Measurements from ENCODE around the gene CYFIP2.

Gene CYFIP2

DNA sequence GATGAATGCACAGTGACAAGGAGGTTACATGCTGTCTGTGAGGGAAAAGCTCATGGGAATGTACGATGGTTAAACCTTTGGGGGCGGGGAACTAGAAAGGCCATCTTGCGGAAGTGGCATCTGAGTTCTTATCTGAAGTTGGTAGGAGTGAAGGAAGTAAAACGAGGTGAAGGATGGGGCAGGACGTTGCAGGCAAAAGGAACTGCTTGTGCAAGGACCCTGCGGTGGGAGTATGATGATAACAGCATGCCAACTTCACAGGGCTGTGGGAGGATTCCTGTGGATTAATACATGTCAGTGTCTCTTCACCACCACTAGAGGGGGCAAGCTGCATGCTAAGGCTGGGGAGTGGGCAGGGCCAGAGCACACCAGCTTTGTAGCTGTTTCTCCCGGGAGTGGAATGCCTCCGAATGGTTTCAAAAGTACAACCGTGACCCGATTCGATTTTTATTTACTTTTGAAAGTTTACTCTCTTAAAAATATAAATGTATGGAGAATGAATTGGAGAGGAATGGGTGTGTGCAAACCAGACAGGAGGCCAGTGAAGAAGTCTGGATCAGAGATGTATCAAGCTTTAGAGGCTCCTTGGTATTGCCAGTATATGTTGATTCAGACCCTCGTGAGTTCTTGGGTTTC lies 62.5 kb downstream of the CYFIP2 start:
- peak; percentile 37 for DNase-seq

DNA sequence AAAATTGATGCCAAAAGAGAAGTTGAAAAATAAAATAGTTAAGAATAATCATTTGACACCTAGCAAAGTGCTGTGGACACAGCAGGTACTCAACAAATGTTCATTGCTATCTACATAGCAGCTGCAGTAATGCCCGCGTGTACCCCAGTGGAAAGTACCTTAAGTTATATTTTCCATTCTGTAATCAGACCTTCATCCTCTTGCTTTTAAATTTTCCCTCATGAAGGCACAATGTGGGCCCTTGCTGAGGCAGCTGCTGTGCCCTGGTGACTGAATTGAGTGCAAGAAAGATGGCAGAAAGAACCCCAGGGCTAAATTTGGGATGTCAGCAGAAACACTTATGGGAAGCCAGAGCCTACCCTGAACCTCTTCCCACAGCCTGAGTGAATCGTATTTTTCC lies 65.9 kb downstream of the CYFIP2 start:
- DNase-seq, result no peak

DNA sequence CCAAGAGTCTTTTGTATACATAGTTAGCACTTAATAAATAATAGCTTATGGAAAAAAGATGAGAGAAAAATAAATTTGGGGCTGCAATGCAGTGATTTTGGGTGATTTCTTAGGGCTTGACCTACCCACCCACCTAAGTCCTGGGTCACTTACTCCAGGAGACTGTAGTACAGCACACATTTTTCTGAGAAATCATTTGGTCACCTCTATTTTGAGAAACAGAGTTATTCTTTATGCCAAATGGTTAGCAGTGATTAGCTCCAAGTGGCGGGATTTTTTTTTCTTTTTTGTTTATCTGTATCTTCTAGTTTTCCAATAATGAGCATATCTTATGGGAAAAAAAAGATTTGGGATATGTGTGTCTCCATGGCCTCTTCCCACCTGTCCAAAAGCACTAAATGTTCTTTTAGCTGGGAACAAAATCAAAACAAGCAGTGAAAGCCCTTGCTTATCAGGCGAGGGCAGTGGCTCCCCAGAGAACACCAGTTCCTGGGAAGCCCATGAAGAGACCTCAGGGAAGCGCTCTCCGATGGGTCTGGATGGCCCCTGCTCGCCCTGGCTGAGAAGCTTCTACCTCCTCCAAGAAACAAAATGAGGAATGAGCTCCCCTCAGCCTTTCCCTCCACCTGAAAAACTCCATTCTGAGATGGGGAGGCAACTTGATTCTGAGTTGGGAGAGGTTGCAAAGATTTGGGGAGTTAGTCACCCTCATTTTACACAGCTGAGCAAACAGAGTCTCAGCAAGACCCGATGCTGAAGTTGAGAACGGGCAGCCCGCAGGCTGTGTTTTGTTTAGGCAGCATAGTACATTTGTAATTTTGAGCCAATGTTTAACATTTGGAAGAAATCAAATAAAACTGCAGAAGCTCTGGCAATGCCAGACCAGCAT lies 69.9 kb downstream of the CYFIP2 start:
- no peak for DNase-seq

DNA sequence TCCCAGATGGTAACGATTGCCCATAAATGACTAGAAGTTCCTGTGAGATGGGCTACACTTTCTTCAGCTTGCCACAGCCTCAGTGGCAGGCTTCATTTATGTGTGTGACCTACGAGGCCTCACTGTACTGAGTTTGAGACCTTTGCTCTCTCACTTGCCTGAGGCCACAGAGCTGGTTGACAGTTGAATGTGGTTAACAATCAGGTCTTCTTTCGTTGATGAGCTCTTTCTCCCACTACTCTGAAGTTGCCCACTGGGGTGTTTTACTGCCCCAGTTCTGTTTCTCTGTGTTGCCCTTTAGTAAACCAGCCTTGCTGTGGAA lies 70.5 kb downstream of the CYFIP2 start:
- no peak for DNase-seq

DNA sequence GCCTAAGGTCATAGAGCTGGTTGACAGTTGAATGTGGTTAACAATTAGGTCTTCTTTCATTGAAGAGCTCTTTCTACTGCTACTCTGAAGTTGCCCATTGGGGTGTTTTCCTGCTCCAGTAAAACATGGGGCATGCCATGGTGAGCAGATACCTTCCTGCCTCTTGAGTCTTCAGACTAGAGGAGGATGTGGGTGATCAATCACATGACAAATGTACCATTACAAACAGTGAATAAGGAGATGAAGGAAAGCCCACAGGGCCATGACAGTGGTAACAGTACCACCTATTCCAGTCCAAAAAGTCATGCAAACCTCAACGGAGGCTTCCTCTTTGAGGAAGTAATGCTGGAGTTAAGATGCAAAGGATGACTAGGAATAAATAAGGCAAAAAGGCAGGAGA lies 73.5 kb downstream of the CYFIP2 start:
- DNase-seq, result no peak

DNA sequence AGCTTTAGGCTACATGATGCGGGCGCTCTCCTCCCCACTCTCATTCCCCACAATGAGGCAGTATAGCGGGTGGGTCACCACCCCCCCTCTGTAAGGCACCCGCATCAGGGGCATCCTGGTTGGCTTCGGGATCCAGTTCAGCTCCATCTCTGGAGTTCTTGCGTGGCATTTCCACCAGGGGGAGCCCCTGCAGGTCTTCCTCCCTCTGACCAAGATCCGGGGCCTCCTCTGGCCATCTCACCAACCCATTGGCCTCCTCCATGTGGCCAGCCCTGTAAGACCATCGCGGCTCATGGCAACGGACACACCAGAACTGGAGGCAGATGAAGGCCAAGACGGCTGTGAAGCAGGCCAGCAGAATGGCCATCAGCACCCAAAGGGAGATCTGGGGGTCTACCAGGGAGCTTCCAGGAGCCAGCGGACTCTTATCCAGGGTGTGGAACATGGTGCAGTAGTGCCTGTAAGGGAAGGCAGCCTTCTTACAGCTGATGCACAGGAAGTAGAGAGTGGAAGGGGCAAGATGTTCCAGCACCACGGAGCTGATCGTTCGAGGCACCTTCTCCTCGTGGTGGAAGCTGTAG lies 77.0 kb downstream of the CYFIP2 start:
- no peak for DNase-seq

DNA sequence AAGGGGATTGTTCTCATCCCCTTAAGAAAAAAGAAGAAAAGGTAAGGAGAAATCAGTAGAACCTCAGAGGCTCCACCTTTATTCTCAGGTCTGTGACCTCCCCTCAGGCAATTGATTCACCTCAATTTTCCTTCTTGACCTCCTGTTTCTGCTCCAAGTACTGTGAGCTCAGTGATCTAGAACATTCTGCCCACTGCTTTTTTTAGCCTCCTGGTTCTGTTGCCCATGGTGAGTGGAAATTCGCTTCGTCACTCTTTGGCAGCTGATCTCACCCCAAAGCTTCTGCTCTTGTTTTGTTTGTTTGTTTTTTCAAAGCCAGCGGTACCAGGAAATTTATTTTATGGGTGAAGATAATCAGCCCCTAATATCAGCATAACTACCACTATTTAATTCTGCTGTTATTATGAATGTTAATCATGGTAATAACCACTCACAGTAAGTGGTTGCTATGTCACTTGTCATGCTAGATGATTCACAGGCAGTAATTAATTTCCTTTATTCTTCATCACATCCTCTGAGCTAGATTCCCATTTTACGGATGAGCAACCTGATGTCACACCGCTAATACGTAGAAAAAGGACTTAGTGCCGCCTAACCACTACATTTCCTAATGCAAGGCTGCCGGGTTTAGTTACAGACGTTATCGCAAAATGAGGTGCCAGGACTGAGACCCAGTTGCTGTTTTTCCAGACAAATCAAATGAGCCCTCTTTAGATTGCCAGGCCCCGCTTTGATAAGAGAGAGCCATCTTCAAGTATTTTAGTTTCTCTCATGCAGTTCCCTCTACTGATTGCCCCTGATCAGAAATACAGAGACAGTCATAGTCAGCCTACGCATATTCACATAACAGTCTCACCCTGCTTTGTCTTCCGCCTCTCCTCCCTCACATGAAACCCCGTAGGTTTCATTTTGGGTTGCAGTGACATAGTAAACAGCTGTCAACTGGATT lies 78.2 kb downstream of the CYFIP2 start:
- no peak for DNase-seq

DNA sequence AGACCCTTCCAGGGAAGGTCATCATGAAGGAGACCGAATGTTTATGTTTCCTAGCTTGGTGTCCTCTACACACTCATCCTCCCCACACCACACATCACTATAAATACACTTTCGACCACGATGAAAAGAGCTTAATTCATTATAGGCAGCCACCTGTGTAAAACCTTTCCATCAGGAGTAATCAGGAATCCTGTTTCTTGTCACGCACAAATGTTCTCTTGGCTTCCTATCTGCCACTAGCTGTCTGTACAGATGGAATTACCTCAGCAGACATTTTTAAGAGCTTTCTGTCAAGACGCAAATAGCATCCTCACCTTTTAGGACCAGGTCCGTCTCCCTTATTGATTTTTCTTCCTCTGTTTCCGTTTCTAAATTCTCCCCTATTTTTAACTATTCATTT lies 79.1 kb downstream of the CYFIP2 start:
- no peak for DNase-seq

DNA sequence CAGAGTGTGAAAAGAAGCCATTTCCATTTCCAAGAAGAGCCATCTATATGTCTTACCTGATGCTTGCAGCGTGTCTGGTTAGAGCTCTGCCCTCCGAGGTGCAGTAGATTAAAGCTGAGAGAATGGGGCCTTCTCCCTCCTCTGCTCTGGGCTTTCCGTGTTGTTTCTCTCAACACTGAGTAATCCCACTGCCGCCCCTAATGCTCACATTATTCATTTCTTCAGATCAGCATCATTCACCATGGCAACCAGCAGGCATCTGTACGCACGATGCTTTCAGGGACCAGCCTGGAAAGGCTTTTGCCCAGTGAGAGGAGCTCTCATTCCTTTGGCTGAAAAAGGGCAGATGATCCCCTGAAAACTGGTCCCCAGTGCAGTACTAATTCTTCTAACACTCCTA lies 79.6 kb downstream of the CYFIP2 start:
- no peak for DNase-seq

DNA sequence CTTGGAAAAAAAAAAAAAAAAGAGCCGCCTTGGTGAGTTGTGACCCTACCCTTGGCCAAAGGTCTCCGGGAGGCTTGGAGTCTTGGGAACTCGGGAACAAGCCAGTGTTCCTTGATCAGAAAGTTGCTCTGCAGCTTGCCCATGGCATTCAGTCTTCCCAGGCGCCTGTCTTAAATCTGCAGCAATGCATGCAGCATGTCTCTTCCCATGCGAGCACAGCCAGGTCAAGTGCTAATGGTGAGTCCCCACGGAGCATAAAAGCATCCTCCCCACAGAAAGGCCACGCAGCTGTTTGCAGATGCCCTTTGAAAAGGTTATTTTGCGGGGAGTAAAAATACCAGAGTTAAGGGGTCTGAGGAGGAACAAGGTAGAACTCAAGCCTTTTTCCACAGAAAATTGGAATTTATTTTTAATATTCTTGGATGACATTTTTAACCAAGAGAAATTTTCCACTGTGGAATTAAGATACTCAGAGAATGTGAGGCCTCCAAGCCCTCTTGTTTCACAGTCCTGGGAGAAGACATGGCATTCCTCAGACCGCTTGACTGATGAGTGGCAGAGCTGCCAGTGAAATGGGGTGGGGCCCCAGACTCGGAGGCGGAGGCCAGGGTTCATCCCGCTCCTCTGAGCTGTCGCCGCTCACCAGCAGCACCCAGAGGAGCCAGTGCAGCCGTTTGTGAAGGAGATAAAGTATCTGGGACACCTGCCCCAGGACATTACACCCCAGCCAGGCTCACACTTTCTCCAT lies 81.6 kb downstream of the CYFIP2 start:
- DNase-seq, result no peak

DNA sequence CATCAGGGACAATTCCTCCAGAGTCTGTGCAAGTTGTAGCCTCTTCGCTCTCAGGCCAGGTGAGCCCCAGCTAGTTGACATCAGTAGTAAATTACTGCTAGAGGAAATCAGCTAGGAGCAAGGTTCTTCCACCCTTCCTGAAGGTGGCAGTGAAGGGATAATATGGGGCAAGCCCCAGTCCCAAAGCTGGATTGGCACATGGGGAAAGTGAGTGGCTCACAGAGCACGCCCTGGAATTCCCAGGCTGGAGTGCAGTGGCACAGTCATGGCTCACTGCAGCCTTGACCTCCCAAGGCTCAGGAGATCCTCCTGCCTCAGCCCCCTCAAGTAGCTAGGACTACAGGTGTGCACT lies 82.1 kb downstream of the CYFIP2 start:
- no peak for DNase-seq

DNA sequence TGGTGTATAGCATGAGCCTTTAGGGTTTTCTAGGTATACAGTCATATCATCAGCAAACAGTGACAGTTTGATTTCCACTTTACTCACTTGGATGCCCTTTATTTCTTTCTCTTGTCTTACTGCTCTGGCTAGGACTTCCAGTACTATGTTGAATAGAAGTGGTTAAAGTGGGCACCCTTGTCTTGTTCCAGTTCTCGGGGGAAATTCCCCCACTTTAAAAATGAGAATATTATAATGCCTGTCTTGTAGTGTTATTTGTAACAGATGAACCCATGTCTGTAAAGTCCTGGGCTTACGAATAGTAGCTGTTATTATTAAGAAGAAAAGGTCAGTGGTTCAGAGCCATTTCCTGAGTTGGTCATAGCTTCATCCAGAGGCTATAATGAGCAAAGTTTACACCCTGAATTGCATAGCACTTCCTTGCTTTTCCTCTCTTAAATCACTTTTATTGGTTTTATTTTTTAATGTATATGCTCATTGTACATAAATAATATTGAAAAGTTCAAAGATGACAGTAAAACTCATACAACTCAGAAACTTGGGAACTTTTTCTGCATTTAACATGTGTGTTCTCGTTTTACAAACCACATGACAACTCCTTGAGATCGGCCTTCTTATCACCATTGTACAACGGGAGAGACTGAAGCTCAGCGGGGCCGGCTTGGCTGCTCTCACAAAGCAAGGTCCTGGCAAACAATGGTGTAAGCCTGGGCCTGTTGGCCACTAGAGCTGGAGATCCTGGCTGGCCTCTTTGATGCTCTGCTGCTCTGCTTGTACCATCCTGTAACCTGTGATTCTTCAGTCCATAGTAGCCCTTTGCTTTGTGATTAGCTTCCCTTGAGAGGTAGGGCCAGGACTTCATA lies 85.2 kb downstream of the CYFIP2 start:
- no peak for DNase-seq

DNA sequence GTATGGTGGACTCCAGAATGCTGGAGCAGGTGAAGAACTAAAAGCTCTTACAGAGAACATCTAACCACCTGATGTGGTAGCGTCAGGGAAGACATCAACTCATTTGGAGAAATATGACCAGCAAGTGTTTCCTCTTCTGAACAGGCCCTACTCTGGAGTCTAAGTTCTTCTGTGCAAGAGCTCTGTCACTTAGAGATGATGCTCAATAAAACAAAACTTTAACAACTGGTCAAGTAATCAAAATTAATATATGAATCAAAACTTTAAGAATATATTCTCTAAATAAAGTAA lies 85.8 kb downstream of the CYFIP2 start:
- no peak for DNase-seq

DNA sequence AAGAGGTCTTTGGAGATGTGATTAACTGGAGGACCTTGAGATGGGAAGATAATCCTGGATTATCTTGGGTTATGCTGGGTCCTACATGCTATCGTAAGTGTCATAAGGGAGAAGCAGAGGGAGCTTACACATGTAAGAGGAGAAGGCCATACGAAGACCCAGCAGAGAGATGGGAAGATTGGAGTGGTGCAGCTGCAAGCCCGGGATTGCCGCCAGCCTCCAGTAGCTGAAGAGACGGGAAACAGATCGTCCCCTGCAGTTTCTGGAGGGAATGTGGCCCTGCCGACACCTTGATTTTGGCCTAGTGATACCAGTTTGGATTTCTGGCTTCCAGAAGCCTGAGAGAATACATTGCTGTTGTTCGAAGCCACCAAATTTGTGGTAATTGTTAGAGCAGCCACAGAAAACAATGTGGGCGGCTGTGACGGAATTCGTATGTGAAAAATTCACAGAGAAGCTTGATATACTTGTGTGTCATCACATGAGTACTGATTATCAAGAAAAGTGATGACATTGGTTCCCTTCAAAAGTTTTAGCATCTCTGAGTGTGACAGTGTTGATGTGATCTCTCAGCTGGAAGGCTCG lies 86.9 kb downstream of the CYFIP2 start:
- no peak for DNase-seq

DNA sequence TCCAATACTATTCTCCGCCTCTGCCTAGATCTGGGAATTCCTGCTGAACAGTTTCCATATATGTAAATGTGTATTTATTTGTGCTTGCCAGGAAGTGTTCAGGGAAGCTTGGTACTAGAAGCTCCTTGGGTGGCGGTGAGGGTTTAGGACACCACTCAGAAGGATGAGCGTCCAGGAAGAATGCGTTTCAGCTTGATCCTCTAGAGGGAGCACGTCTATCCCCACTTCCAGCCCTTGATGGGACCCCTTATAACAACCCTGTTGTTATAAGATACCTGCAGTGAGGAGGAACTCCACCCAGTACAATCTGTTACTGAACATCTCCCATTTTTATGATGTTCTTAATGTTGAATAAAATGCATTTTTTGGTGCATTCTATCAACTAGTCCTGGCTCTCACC lies 88.9 kb downstream of the CYFIP2 start:
- DNase-seq, result no peak

DNA sequence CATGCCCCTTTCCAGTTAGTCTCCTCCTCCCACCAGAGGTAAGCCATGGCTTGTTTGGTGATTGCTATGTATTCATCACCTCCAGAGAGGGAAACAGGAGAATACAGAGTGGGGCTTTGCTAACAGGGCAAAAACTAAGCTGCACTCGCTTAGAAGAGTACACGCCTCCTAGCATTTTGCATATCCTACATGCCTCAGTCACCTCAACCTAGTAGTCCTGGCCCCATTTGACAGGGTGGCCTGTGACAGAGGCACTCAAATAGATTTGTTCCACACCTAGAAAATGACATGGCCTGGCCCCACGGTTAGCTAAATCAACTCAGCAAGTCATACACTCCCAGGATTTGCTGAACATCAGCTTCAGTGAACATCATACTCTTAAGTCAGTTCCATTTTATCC lies 90.7 kb downstream of the CYFIP2 start:
- DNase-seq, result no peak

DNA sequence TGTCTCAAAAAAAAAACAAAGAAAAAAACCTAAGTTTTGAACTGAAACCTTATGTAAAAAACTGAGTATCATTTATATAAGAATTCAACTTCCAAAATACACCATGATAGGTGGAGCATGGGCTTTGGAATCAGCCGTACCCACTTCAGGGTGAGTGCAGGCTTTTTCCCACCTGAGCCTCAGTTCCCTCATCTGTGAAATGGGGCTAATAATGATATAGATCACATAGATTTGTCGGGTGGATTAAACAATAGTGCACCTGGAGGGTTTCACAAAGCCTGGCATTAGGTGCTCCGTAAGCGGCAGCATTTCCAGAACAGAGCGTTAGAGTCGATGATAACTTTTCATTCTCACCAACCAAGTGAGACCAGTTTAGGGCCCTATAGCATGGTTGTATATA lies 91.9 kb downstream of the CYFIP2 start:
- no peak for DNase-seq

DNA sequence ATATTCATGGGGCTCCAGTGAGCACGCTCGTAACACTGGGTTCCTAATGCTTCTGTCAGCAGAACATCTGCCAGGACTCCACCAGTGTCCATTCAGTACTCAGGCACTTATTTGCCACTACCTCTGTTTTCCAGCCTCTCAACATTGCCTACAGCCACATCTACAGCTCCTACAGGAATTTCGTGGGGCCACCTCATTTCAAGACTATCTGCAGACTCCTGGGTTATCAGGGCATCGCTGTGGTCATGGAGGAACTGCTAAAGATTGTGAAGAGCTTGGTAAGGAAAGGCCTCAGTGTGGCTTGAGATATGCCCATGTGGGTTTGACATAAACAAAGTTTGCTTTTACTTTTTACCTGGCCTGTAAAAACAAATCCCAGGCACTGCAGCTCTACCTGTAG lies 92.9 kb downstream of the CYFIP2 start:
- no peak for DNase-seq

DNA sequence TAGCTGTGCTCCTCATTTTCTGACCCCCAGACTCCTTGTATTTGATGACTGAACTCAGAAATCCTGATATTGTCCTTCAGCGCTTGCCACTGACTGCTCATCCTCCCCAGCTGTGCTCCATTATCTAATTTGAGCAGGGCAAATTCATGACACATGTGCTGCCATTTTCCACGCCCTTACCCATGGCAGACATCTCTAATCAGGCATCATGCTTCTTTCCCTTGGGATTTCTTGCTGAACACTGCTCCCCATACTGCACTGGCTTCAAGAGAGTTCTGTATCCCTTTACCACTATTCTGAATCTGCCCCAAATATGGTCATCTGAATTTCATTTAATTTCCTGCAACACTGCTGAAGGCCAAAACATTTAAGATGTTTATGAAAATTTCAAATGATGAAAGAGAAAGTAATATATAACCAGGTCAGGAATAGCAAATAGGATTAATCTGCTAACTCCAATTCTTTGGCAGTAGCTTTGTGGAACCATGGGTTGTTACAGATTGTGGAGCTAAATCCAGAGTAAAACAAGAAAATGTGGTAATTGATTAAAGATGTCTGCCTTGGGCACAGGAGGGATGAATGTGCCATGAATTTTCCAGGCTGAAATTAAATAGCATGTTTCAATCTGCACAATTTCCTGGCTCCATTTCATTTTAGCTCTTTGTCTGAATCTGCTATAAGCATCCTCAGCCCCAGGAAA lies 93.6 kb downstream of the CYFIP2 start:
- DNase-seq, result no peak

DNA sequence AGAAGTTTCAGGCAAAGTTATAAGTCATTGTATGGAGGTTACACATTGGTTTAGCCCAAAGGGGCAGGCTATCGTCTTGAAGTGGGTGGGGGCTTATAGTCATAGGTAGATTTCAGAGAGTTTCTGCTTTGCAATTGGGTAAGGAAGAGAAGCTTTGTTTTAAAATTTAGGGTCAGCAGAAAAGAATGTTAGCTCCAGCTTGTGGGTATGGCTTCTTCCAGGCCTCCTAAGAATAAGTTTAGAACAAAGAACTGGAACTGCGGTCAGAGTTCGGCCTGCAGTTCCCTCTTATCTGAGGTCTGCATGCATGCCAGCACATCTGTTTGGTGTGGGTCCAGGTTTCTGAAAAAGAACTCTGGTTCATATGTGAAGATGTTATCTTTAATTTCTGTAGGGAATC lies 96.1 kb downstream of the CYFIP2 start:
- no peak for DNase-seq

DNA sequence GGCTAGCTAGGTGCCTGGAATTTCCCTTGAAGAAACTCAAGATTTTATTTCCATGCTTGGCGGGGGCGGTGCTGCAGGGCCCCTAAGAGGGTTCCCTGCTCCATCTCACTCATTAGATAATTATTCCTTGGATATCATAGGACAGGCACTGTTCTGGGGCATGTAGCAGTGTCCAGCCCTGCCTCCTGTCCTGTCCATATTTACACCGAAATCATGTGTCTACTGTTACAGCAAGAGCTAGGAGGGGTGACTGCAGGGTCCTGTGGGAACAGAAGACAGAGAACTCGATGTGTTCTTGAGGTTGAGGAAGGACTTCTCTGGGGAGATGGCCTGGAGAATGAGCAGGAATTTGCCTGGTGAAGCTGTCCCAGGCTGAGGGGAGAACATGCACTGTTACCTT lies 96.6 kb downstream of the CYFIP2 start:
- DNase-seq, result no peak
